HG02642 (cell line): Measurements from ENCODE around the gene CAMK1G.

Experiments
- ATAC-seq: cut with Tn5 transposase; IDR thresholded peaks from one replicate; pipeline ENCODE4 v1.9.1; 2021; ENCODE audit warnings: mild to moderate bottlenecking; ENCODE audit not compliant: unreplicated experiment, poor library complexity

CAMK1G gene

DNA sequence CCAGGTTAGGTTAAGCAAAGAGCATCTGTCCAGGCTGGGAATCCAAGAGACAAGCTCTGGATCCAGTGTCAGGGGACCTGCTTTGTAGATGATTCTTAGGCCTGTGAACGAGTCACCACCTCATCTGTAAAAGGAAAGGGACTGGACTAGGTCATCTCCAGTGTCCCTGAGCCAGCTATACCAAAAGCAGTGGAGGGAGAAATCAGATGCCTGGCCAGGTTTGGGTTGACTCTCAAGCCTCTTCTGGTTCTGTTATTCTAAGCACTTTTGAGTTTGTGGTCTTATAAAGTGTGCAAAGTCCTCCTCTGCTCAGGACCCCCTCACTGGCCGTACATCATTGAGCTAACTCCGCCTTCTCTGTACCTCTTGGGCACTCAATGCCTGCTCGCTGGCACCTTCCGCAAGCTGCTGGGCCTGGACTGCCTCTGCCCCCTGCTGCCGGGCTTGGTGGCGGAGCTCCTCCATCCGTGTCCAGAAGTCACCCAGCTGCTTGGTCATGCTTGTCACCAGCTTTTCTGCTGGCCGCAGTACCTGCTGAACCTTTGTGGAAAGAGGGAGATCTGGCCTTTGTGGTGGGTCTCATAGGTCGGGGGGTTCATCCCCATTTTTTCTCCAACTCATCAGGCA lies 33.6 kb downstream of the CAMK1G start:
- no peak for ATAC-seq

GRCh38 chr1:209617755-209618154 lies 34.2 kb downstream of the CAMK1G start:
- ATAC-seq, result no peak

GRCh38 chr1:209618291-209618690 lies 34.8 kb downstream of the CAMK1G start:
- no peak for ATAC-seq

DNA sequence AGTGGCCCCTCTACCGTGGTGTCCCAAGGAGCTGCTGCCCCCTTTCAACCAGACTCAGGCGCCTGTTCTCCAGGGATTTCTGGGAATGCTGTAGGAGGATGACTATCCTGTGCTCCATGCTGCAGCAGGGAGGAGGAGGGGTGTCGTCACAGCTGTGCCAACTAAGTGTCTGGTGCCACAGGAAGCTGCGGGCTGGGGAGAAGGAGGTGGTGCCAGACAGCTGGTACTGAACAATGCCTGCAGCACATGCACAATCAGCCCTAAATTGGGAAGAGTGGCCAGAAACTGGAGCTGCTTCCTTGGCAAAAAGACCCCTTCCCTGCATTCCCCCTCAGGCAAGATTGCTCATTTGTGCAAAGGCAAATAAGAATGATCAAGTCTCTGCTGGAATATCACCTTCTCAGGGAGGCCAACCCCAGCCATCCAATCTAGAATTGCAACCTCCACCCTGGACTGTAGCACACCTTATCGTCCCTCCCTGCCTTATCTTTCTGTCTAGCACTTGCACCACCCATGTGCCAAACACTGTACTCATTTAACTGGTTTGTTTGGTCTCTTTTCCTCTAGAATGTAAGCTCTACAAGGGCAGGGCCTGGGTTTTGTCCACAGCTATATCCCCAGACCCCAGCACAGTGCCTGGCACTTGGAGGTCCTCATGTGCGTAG lies 35.4 kb downstream of the CAMK1G start:
- no peak for ATAC-seq

DNA sequence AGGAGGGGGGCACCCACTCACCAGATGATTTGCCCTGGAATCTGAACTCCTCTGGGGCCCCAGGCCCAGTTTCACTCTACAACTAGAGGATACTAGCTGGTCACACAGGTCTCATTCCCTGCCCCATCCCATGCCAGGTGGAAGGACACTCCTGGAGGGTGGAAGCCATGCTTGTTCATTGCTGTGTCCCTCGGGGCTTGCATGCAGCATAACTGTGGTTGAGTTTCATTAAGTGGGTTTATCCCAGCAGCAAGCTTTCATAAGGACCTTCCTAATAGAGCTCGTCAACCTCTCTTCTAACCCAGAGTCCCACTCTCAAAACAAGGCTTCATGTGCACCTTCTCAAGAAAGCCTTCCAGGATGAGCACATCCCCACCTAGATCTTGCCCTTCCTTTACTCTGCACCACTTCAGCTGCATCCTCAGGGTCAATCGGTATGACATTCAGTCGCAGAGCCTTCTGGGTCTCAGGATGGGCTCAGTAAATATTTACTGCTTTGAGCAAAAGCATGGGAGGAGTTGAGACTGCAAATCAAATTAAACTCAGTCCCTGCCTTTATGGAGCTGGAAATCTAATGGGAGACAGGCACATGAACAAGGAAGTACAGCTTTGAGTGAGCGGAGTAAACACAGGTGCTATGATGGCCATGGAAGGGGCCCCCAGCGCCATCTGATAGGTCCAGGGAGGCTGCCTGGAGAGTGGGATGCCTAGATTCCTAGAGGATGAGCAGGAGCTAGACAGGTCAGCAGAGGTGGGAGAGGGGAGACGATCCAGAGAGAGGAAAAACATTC lies 36.4 kb downstream of the CAMK1G start:
- no peak for ATAC-seq

GRCh38 chr1:209620487-209620884 lies 37.0 kb downstream of the CAMK1G start:
- ATAC-seq, result no peak

- ATAC-seq, result no peak
Observed at GRCh38 chr1:209621286-209621685, 37.8 kb downstream of the CAMK1G start.

DNA sequence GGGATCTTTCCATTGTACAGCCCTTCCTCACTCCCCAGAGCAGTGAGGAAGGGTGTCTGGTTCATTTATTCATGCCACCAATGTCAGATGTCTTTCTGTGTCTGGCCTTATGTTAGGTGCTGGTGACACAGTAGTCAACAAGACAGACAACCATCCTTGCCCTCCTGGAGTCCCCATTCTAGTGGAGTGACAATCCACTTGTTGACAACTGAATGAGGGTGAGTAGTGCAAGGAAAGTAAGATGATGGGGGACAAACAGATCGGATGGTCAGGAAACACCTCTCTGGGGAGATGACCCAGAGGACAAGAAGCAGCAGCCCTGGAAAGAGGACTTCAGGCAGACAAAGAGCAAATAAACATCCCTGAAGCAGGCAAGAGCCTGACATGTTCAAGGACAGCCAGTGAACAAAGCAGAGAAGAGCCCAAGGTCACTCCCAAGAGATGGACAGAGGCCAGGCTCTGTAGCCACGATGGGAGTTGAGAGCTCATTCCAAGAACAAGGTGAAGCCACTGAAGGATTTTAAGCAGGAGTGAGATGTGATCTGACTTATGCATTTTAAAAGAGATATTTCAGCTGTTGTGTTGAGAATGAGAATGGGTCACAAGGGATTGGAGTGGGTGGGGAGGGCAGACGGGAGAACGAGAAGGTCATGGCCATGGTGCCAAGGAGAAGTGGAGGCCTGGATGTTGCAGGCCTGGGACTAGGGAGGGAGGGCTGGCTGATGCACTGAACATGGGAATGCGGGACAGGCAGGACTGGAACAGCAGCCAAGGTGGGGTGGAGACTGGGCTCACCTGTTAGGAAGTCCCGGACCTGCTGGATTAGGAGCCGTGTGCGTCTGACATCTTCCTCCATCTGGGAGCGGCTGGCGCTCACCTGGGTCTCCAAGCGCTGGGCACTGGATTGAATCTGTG lies 38.5 kb downstream of the CAMK1G start:
- no peak for ATAC-seq

GRCh38 chr1:209622841-209623829 lies 39.6 kb downstream of the CAMK1G start:
- ATAC-seq, result no peak

- no peak for ATAC-seq
Observed at GRCh38 chr1:209624558-209625549, 41.3 kb downstream of the CAMK1G start.

DNA sequence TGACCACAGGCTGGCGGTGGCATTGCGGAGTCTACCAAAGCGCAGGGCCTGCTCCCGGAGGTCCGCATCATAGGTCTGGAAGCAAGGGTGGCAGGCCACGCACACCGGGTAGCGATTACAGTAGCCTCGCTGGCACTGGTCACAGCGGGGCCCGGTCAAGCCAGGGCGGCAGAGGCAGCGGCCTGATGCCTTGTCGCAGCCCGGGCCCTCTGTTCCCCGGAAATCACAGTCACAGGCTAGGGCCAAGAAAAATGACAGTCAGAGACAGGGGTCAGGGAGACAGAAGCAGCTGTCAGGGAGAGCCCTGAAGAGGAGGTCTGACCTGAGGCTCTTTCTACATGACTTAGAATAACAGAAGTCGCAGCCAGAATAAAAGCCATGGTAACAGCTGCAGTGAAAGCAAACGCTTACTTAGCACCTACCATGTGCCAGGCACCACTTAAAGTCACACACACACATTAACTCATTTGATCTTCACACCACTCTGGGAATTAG lies 42.3 kb downstream of the CAMK1G start:
- ATAC-seq, result no peak

DNA sequence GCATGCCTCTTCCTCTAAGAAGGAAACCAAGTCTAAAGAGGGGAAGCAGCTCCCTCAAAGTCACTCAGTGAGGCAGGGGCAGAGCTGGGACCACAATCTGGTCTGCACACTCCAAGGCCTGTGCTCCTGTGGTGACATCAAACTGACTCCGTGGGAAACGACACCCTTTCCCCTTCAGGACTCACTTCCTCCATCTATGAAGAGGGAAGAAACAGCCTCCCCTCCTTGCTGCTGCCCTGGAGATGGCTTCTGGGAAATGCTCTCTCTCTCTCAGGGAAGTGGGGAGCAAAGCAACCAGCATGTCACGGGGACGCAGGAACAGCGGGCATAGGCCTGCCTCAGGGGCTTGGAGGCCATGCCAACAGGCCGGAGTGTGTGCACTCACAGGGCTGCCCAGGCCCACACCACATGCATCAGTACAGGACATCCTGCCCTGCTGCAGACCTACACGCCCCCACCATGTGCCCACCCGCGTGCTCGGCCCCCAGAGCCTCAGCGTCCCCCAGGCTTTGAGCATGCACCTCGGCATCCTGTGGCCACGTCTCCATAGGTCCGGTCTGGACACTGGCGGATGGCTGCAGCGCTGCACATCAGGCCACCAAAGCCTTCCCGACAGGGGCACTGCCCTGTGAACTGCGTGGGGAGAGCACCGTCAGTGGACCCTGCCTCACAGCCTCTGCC lies 43.0 kb downstream of the CAMK1G start:
- no peak for ATAC-seq

DNA sequence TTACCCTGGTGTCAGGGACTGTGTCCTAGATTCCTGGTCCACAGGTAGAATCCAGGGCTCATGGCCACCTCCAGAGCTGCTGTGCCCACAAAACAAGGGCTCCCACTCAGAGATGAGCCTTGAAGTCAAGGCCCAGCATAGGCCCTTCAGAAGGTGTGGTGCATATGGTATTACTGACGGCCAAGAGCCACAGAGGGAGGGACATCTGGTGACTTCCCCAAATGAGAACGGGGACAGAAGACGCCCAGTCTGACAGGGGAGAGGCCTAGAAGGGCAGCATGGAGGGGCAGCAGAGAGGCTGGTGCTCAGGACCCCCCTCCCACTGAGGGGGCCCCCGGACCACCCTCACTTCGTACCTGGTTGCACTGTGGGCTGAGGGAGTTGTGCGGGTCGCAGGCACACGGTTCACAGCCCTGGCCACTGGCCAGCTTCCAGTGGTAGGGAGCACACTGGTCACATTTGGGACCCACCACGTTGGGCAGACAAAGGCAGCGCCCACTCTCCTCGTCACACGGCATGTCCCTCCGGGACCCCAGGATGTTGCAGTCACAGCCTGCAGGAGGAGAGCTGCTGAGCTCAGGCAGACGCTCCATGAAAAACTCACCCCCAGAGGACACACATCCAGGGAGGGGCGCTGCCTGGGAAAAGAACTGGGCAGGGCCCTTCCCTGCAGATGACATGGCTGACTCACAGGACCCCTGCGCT lies 43.7 kb downstream of the CAMK1G start:
- ATAC-seq, result peak; percentile 26

DNA sequence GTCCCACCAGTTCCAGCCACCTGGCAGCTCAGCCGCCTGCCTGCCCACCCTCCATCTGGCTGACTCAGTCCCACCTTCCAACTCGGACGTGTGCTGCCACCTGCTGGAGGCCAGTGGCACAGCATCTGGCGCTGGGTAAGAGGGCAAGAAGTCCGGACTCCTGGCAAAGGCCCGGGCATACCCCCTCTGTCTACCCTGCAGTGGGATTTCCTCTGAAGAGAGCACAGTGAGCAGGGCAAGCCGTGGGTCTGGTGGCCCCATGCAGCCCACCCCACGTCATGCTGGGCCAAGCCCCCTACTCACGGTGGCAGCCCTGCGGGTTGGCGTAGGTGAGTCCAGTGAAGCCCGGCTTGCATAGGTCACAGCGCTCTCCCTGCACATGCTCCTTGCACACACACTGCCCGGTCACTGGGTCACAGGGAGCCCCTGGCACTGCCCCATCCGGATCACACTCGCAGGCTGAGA lies 44.2 kb downstream of the CAMK1G start:
- ATAC-seq, result peak; percentile 83

DNA sequence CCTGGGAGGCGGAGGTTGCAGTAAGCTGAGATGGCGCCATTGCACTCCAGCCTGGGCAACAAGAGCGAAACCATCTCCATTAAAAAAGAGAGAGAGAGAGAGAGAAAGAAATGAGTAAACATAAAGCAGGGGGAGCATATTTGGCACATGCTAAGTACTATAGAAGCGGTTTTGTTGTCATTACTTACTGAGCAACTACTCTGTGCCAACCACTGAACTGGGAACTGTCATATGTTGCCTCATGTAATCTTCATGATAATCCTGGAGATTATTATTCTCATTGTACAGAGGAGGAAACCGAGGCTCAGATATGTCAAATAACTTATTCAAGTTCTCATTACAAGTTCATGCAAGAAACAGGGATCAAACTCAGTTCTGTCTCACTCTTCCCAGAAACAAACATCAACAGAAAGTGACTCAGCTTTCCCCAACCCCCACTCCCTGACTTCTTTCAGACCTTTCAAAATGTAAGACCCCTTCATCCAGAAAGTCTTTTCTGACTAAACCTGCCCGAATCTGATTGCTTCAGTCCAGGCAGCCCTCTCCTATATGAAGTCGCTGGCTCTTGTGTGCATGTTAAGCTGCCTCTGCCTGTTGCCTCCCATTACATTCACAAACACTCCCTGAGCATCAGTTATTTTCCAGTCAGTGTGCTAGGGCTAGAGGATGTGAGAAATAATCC lies 45.2 kb downstream of the CAMK1G start:
- ATAC-seq, result no peak
